Heart left ventricle (tissue), 13 donors: ENCODE results near the gene PNMA8A.
"Not testable (repeated sequence)": the region's sequence is repeated elsewhere in the genome, so short reads cannot be mapped to it uniquely, and the experiment has no call there.

Experiments used
- POLR2A ChIP-seq, 2 donors: fragments of 450-650 bp; IDR thresholded peaks; one replicate each; pipeline ENCODE4 v1.6.1; 2017; ENCODE audit warnings: antibody characterized with exemption in 2 of 2, mild to moderate bottlenecking in 2 of 2, moderate library complexity in 2 of 2
- TF ChIP-seq, protein P1 (sequence below), 12 donors: fragments of 200-600 bp; sonication (generic) in 4 of 12; IDR thresholded peaks; one replicate each; pipeline versions ENCODE4 v1.5.0 to v1.8.0; 2018 to 2022; ENCODE audit warnings: antibody characterized with exemption in 12 of 12, mild to moderate bottlenecking in 5 of 12
- donor health status: ischemic (EF 13 %, LVEDD 7.1; RV severe dilation, severe dysfunction).
- donor health status: DM: no; HTN: yes; CAD: no.
- donor health status: DM: no; HTN: no; CAD: no.
- donor health status: ischemic (EF 25% LVEDD 6.9; RV normal size, moderate dysfunction).
- donor health status: ischemic (EF 25% LVEDD 5.7; RV mildly dilated, moderate dysfunction).
- donor health status: ischemic (EF 35%, LVEDD 5.7; RV mildly dilated, moderate dysfunction).
- donor health status: nonischemic (EF 11% LVEDD 7.7; RV severe dilation, severe dysfunction).
- donor health status: DM: yes; HTN: yes; CAD: no.
- donor health status: PGD.
- donor health status: ischemic (EF 29% LVEDD 5.4; RV normal size, mild dysfunction).
- donor health status: nonischemic (EF 23%, LVEDD 6.1; RV moderate dilation, normal function).

GRCh38 chr19:46496886-46497285 is 25.5 kb upstream of the PNMA8A start:
- TF ChIP-seq, protein P1, sequence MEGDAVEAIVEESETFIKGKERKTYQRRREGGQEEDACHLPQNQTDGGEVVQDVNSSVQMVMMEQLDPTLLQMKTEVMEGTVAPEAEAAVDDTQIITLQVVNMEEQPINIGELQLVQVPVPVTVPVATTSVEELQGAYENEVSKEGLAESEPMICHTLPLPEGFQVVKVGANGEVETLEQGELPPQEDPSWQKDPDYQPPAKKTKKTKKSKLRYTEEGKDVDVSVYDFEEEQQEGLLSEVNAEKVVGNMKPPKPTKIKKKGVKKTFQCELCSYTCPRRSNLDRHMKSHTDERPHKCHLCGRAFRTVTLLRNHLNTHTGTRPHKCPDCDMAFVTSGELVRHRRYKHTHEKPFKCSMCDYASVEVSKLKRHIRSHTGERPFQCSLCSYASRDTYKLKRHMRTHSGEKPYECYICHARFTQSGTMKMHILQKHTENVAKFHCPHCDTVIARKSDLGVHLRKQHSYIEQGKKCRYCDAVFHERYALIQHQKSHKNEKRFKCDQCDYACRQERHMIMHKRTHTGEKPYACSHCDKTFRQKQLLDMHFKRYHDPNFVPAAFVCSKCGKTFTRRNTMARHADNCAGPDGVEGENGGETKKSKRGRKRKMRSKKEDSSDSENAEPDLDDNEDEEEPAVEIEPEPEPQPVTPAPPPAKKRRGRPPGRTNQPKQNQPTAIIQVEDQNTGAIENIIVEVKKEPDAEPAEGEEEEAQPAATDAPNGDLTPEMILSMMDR (IDR thresholded peaks at IDR 0.05): not testable (repeated sequence)
- TF ChIP-seq POLR2A (IDR thresholded peaks at IDR 0.05): not testable (repeated sequence)
